LoVo (cell line): Measurements from ENCODE around the gene ZSCAN26.
A peak's percentile ranks its signal among the peaks of the same experiment; 100 is the strongest.
"Not testable (repeated sequence)": the region's sequence is repeated elsewhere in the genome, so short reads cannot be mapped to it uniquely, and the experiment has no call there.

ENCODE experiments used
- DNase-seq: peaks from one replicate; pipeline ENCODE4 v3.0.0-alpha.2; 2016; ENCODE audit warnings: low spot score

Gene ZSCAN26

DNA sequence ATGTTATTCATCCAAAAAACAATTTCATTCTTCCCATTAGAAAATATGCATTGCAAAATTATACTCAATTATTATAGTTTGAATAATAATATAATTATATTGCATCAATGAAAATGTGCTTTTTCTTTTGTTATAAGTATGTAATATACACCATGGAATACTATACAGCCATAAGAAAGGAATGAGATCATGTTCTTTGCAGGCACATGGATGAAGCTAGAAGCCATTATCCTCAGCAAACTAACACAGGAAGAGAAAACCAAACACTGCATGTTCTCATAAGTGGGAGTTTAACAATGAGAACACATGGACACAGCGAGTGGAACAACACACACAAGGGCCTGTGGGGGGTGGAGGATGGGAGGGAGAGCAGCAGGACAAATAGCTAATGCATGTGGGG is 9.9 kb upstream of the ZSCAN26 start:
- DNase-seq = no peak

DNA sequence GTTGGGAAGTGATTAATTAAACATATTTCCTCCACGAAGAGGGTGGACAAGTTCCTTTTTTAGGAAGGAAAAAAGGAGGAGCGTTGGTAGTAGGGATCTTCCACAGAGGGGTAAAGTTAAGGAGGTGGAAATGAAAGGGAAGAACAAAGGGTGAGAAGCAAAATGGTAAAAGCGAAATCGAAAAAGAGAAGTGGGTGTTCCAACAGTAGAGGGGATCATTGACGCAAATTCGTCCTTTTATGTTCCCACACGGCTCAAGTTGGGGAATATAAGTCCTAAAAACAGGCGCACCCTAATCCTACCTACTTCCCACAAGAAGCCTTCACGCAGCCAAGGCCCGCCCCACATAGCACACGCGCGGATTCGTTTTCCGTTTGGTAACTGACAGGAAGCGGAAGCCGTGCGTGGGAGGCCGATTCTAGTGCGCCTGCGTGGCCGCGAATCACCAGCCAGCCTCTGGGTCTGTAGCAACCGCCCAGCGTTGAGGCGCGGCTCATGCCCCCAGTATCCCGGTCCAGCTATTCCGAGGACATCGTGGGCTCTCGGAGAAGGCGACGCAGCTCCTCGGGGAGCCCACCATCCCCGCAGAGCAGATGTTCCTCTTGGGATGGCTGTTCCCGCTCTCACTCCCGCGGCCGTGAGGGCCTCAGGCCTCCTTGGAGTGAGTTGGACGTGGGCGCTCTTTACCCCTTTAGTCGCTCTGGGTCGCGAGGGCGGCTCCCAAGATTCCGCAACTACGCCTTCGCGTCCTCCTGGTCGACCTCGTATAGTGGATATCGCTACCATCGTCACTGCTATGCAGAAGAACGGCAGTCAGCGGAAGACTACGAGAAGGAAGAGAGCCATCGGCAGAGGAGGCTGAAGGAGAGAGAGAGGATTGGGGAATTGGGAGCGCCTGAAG is 7.8 kb upstream of the ZSCAN26 start, which contains the start of gene NKAPL:
NKAPL (plus strand) TSS at position 421 of the 901 bp plus-strand sequence; CDS start at position 496, 75 bp downstream.
- DNase-seq = no peak

DNA sequence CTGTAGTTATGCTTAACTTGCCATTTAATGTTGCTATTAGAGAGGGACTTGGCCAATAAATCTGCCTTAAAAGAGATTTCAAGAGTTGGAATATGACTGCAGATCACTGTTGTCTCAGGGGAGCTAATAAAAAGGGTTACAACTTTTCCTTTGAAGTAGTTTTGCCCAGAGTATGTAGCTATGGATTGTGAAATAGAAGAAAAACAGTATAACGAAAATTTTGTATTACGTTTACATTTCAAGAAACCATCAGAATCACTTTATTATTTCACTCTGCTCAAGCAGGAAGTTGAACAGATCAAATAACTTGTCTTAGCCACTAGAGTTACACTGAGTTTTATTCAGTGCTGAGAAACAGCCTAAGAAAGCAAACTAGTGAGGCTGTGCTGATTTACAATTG is 3.0 kb upstream of the ZSCAN26 start:
- no peak for DNase-seq

DNA sequence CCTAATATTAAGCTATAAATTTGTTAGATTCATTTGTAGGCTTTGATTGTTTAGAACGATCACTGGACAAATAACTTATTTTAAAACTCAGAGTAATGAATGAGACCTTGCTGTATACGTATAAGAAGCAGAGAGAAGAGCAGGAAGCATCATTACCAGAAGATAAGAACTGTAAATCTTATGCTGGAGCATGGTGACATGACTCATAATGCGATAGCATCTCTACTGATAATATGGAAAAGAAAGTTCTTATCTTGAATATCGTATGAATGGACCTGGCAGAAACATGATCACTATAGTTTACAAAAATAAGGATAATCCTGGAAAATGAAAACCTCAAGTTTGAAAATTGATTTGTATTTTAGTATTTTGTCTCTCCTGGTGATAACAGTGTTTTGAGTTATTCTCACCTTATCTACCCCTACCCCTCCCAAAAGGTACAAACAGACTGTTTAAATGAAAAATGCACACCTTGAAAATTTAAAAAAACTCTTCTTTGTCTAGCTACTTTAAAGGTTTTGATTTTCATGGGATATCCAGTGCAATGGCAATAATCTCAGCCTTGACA is 2.0 kb upstream of the ZSCAN26 start:
- DNase-seq = no peak

DNA sequence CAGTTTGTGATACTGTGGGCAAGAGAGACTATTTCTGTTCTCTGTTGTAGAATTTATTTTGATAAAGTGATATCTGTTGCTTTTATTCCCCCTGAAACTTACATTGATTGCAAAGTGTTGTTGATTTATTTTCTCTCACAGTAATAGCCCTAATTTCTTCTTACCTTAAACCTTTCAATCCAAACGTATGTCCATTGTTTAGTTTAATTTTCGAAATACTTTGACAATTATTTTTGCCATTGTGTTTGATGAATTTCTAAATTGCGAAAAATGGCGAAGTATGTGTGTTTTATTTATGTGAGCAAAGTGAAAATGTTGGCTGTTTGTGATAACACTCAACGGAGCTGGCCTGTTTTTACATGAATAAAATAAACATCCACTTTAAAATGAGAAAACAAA is 381 bp upstream of the ZSCAN26 start:
- no peak for DNase-seq

DNA sequence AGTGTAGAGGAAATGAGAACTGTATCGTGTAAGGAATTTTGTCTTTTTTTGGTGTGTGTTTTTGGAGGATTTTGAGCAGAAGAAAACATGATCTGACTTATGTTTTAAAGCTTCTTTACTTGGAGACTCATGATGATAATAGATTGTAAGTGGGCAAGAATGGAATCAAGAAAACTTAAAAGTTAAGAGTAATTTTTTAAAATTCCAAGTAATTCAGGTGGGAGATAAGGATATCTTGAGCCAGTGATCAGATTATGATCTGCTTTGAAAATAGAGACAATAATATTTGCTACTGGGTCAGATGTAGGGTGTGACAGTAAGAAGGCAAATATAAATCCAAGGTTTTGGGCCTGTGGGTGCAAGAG is 734 bp downstream of the ZSCAN26 start:
- DNase-seq = no peak

DNA sequence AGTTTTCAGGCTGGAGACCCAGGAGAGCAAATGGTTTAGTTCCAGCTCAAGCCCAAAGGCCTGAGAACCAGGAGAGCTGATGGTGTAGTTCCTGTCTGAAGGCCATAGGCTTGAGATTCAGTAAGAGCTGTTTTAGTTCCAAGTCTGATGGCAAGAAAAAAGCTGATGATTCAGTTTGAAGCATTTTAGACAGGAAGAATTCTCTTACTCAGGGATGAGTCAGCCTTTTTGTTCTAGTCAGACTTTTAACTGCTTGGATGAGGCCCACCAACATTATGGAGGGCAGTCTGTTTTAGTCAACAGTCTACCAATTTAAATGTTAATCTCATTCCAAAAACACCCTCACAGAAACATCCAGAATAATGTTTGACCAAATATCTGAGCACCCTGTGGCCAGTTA is 2.5 kb downstream of the ZSCAN26 start:
- peak; percentile 49 for DNase-seq

DNA sequence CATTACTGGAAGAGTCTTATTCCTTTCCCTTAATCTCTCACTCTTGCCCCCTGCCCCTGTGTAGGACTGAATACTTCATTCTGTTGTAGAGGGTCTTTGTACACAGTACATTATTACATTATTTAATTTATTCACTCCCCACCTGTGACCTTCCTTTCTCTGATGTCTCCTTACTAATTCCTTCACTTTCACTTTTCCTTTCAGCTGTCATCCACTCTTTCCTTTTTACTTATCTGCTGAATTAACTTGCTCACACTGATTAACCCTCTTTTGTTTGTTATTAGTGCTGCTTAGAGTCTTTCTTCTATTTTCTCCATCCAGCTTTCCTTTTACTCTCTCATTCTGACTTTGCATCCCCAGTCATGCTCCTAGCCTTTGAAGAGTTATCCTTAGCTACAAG is 7.9 kb downstream of the ZSCAN26 start:
- no peak for DNase-seq

DNA sequence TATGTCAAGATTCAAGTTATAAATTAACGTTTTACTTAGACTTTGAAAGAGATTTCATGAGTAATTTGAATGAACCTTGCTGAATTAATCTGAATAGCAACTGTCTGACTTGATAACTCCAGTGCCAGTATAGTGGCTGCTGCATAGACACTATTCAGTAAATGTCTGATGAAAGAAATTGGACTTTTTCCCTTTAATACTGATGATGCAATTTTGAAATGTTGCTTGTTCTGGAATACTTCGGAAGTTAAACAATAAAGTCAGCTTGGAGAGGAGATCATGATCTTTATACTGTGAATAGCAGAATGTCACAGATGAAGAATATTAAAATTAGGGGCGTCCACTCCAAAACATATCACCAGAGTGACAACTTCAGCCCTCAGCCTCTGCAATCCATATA is 10.8 kb downstream of the ZSCAN26 start:
- no peak for DNase-seq

DNA sequence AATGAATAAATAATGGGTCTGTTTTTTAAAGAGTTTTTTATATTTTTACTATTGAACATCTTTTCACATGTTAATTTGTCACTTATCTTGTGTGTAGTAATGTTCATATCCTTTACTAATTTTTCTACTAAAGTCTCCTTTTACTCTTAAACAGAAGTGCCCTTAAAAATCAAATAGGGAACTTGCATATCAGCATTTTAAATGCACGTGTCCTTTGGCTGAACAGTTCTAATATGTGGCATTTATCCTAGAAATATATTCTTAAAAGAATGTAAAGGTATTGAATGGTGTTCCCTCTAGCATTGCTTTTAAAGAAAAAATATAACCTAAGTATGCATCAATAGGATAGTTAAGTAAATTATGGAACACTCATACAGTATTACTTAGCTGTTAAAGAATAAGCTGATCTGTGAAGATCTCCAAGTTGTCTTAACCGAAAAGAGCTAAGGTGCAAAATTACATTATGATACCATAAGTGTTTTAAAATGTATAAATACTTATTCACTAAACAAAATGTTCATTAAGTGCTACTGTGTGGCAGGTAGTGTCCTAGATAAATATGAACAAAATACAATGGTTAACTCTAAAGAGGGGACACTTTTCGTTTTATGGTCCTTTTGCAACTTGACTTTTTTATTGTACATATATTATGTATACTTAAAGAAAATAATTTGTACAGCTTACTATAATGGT is 13.8 kb downstream of the ZSCAN26 start:
- DNase-seq = no peak

DNA sequence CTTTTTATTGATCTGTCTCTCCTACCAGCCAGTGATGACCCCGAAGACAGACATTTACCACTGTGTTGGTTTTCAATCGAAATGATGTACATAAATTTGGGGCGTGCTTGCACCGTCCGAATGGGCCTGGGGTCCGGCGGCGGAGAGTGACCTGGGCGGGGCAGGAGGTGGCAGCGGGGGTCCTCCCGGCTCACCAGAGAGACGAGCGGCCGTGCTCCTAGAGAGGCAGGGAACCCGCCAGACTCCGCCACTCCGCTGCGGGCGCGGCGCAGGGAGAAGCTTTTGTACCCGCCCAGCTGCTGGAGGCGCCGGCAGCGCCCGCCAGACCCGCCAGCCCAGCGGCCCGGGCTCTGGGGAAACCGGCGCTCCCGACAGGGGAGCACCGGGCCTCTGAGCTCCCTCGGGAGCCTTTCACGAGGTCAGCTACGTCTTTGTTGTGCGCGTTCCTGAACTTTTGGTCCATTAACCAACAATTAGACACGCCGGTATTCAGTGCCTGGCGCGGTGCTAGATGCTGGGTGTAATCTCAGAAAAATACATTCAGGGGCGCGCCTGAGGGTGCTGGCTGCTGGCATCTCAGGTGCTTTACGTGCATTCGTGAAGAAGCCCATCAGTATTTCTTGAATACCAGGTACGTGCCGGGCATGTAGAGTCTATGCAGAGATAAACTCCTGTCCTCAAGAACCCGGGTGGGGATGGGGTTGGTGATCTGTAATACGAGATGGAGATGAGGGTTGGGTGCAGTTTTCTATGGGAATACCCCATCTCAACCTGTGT is 14.5 kb downstream of the ZSCAN26 start, which contains the start of gene PGBD1:
PGBD1 (plus strand) TSS at position 285 of the 777 bp plus-strand sequence. CDS start 2,242 bp downstream, outside the sequence.
- peak; percentile 73 for DNase-seq

DNA sequence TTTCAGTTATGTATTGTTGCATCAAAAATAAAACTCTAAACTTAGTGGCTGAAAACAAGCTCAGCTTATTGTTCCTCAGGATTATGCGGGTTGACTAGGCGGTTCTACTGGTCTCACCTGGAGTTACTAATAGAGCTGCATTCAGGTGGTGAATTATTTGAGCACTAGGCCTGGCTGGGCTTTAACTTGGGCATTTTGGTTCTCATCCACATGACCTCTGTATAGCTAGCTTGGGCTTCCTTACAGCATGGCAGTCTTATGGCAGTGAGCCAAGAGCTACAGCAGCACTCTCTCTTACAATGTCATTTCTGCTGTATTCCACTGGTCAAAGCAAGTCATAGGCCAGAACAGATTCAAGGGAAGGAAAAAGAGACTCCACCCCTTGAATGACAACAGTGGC is 16.0 kb downstream of the ZSCAN26 start:
- no peak for DNase-seq

DNA sequence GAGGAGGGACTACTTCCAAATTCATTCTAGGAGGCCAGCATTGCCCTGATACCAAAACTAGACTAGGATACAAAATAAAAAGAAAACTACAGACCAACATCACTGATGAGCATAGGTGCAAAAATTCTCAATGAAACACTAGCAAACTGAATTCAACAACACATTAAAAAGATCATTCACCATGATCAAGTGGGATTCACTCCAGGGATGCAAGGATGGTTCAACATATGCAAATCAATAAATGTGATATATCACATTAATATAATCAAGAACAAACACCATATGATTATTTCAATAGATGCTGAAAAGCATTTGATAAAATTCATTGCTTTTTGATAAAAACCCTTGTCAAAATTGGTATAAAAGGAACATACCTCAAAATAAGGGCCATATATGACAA is 24.6 kb downstream of the ZSCAN26 start:
- no peak for DNase-seq

DNA sequence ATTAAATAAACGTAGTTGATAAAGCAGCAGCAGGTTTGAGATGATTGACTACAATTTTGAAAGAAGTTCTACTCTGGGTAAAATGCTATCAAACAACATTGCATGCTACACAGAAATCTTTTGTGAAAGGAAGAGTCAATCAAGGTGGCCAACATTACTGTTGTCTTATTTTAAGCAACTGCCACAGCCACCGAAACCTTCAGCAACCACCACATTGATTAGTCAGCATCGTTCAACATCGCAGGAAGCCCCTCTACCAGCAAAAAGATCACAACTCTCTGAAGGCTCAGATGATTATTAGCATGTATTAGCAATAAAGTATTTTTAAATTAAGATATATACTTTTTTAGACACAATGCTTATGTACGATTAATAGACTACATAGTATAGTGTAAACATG is 28.4 kb downstream of the ZSCAN26 start:
- DNase-seq = no peak

DNA sequence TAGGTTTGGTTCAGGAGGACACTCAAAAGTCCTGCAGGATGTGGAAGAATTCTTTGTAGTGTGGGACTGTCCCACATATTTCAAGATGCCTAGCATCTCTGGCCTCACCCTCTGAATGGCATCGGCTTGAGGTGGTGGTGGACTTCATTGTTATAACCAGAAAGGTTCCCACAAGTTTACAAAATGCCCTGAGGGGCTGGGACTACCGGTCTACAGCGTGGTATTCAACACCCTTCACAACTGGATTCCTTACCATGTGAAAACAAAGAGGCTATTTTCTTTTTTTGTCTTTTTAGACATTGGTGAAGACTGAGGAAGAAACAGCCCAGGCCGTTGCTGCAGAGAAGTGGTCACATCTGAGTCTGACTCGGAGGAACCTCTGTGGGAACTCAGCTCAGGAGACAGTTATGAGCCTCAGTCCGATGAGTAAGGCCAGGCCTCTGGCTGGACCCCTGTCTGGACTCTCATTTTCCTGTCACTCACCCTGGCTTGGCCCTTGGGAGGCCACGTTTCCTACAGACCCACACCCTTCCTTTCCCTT is 29.6 kb downstream of the ZSCAN26 start:
- no peak for DNase-seq

DNA sequence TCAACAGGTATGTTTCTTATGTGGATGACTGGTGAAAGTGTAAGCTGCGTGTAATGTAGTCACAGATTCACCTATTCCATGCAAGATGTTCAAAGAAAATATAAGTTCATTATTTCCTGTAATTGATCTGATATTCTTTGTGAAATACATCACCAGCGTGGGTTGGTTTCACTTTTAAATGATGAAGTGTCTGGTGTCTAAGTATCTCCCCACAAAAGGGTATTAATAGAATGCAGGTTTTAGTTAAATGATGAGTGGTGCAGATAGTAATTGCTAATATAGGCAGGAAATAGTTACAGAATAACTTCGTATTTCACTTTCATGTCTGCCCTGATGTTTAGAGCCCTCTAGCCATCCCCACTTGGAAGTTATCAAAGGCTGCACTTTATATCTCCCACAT is 36.6 kb downstream of the ZSCAN26 start:
- DNase-seq = no peak

DNA sequence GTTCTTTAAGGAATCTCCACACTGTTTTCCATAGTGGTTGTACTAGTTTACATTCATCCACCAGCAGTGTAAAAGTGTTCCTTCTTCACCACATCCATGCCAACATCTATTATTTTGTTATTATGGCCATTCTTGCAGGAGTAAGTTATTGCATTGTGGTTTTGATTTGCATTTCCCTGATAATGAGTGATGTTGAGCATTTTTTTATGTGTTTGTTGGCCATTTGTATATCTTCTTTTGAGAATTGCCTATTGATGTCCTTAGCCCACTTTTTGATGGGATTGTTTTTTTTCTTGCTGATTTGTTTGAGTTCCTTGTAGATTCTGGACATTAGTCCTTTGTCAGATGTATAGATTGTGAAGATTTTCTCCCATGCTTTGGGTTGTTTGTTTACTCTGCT is 39.4 kb downstream of the ZSCAN26 start:
- DNase-seq = not testable (repeated sequence)

DNA sequence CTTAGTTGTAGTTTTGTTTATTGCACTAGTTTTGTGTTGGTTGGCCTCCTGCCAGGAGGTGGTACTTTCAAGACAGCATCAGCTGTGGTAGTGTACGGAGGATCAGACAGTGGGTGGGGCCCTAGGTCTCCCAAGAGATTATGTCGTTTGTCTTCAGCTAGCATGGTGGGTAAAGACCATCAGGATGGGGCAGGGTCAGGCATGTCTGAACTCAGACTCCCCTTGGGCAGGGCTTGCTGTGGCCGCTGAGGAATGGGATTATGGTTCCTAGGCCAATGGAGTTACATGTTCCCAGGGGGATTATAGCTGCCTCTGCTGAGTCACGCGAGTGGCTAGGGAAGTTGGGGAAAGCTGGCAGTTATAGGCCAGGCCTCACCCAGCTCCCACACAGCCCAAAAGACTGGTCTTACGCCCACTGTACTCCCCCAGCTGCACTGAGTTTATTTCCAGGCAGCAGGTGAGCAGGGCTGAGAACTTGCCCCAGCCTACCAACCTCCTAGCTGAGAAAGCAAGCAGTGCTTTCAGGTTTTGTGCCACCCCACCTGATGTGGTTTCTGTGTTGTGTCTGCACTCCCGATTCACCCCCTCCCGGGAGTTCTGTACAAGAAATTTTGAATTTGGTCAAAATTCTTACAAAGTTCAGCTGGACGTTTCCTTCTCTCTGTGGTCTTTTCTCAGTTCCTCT is 44.3 kb downstream of the ZSCAN26 start:
- no peak for DNase-seq

DNA sequence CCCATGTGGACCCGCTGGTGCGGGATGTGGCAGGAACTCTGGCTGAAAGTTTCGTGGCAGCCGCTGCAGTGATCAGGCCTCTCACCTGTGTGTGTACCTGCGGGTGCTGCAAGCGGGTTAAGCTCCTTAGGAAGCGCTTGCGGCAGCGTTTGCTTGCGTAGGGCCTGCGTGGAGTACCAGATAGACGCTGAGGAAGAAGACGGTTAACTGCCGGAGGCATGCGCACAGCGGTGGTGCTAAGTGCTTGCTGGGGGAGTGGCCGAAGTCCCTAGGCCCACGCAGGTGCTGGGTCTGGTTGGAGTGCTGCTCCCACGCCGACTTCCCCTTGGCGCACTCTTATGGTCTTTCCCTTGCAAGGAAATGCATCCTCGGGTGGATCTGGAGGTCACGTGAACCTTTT is 46.0 kb downstream of the ZSCAN26 start:
- DNase-seq = no peak

DNA sequence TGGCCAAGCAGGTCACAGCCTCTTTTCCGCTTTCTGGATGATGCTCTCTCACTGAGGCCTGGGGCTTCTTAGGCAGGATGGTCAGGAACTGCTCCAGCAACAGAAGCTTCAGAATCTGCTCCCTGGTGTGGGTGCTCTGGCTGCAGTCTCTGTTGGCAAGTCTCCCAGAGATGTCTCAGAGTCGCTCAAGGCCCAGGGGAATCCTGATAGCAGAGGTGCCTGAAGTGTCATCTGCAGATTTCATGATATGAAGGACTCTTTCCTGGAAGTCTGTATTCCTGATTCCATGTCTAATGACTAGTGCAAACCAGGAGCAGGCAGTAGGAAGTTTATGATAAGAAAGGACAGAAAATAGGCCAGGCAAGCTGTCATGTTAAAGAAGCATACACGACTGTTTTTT is 48.7 kb downstream of the ZSCAN26 start:
- DNase-seq = no peak

DNA sequence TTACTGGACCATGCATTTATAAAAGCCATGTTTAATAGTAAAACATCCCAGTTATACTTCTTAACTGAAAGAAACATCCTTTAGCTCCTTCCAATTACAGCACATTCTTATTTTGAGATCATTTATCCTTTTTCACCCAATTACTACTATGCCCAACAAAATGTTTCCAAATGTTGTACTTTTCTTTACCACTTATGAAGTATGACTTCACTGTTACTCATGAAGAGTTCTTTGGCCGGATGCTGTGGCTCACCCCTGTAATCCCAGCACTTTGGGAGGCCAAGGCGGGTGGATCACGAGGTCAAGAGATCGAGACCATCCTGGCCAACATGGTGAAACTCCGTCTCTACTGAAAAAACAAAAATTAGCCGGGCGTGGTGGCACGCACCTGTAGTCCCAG is 50.9 kb downstream of the ZSCAN26 start:
- DNase-seq = not testable (repeated sequence)
